ENCODE results near the gene ADAMTS2.

The ADAMTS2 gene

GRCh38 chr5:179061025-179061424 lies 284.2 kb downstream of the ADAMTS2 start:
- no peak for TF ChIP-seq CTCF (IDR thresholded peaks at IDR 0.05; ENCODE audit: borderline replicate concordance, insufficient read depth, low read depth, low read length)
- H3K4me3 ChIP-seq (ENCODE audit: low read depth, low read length): no peak overlapping the region
